IMR-90 (cell line): ENCODE results near the gene CASP8AP2. TPM values are rescaled to one million over a fixed set of nuclear protein-coding genes. Genes with fewer than 3 reads are reported as not detected.

Experiments
- ATAC-seq: fragments of 200-7000 bp; cut with Tn5 transposase; 2 replicates; pipeline ENCODE4 v1.9.1; 2020; ENCODE audit warnings: low read depth, mild to moderate bottlenecking, moderate library complexity
- BruUV-seq: library from RNA; stranded (reverse); fragments of 400-500 nt; replicated peaks from 2 replicates; lab custom pipeline; 2021; lab: Mats Ljungman, UMichigan
- CTCF ChIA-PET: fragments of 300-600 bp; formaldehyde crosslinking; extraction: SDS; loops from one replicate; lab custom pipeline; 2021; ENCODE audit warnings: antibody characterized with exemption; lab: Yijun Ruan, JAX
- POLR2A ChIA-PET: fragments of 300-600 bp; sonication (Branson Sonifier 250); formaldehyde crosslinking; loops from one replicate; lab custom pipeline; 2022; ENCODE audit warnings: antibody characterized with exemption; ENCODE audit not compliant: unreplicated experiment; lab: Charles Lee
- DNase-seq: peaks from one replicate; pipeline ENCODE4 v3.0.0; 2013
- H2AFZ ChIP-seq: replicated peaks from 2 replicates; pipeline ENCODE3; 2013; ENCODE audit warnings: low read length, mild to moderate bottlenecking; ENCODE audit not compliant: poor library complexity
- H2AK5ac ChIP-seq: 2 replicates; pipeline ENCODE4 v1.6.1; 2013; ENCODE audit warnings: low read depth, low read length, inconsistent platforms
- H2AK9ac ChIP-seq: replicated peaks from 2 replicates; pipeline ENCODE3; 2013; ENCODE audit warnings: mild to moderate bottlenecking, low read depth, low read length, moderate library complexity; ENCODE audit not compliant: poor library complexity
- H2BK120ac ChIP-seq: 2 replicates; pipeline ENCODE4 v1.6.1; 2013; ENCODE audit warnings: low read depth, low read length, inconsistent platforms
- H2BK15ac ChIP-seq: 3 replicates; pipeline ENCODE4 v1.6.1; 2013; ENCODE audit warnings: low read depth, low read length, inconsistent platforms
- H2BK20ac ChIP-seq: 2 replicates; pipeline ENCODE4 v1.6.1; 2013; ENCODE audit warnings: low read depth, mild to moderate bottlenecking, inconsistent platforms, low read length, moderate library complexity
- H2BK5ac ChIP-seq: 2 replicates; pipeline ENCODE4 v1.6.1; 2013; ENCODE audit warnings: mild to moderate bottlenecking, low read depth, low read length, inconsistent platforms; ENCODE audit not compliant: poor library complexity, severe bottlenecking
- H3K14ac ChIP-seq: replicated peaks from 2 replicates; pipeline ENCODE4 v1.6.1; 2013; ENCODE audit warnings: low read depth, low read length, inconsistent platforms
- H3K18ac ChIP-seq: 2 replicates; pipeline ENCODE4 v1.6.1; 2013; ENCODE audit warnings: low read depth, low read length, control low read depth
- H3K23ac ChIP-seq: 2 replicates; pipeline ENCODE4 v1.6.1; 2013; ENCODE audit warnings: low read depth, low read length, inconsistent platforms
- H3K27ac ChIP-seq: 2 replicates; pipeline ENCODE4 v1.5.1; 2013; ENCODE audit warnings: mild to moderate bottlenecking, control low read depth, low read length; ENCODE audit not compliant: insufficient read depth
- H3K27me3 ChIP-seq: 2 replicates; pipeline ENCODE4 v1.6.1; 2013; ENCODE audit warnings: low read length; ENCODE audit not compliant: control insufficient read depth, insufficient read depth
- H3K36me3 ChIP-seq: 2 replicates; pipeline ENCODE4 v1.6.1; 2013; ENCODE audit warnings: low read length, mixed read lengths; ENCODE audit not compliant: control insufficient read depth, insufficient read depth
- H3K4ac ChIP-seq: 2 replicates; pipeline ENCODE4 v1.6.1; 2013; ENCODE audit warnings: low read depth, low read length, inconsistent platforms
- H3K4me1 ChIP-seq: 2 replicates; pipeline ENCODE4 v1.6.1; 2013; ENCODE audit warnings: low read length, mixed read lengths; ENCODE audit not compliant: control insufficient read depth, insufficient read depth
- H3K4me2 ChIP-seq: 2 replicates; pipeline ENCODE4 v1.6.1; 2013; ENCODE audit warnings: low read depth, mild to moderate bottlenecking, control low read depth, low read length, moderate library complexity
- H3K4me3 ChIP-seq: 2 replicates; pipeline ENCODE4 v1.5.1; 2013; ENCODE audit warnings: low read depth, mild to moderate bottlenecking, control low read depth, low read length, moderate library complexity; ENCODE audit not compliant: insufficient read depth
- H3K56ac ChIP-seq: 2 replicates; pipeline ENCODE4 v1.6.1; 2013; ENCODE audit warnings: low read length, inconsistent platforms; ENCODE audit not compliant: insufficient read depth; ENCODE audit errors: extremely low read depth
- H3K79me1 ChIP-seq, 2 experiments: 2 replicates each; pipeline ENCODE4 v1.6.1; 2013; ENCODE audit warnings: low read length in 2 of 2, inconsistent platforms in 1 of 2, low read depth in 1 of 2
- H3K9ac ChIP-seq: 2 replicates; pipeline ENCODE4 v1.6.1; 2013; ENCODE audit warnings: low read depth, low read length, control low read depth
- H3K9me1 ChIP-seq: 2 replicates; pipeline ENCODE4 v1.6.1; 2013; ENCODE audit warnings: low read length, inconsistent platforms; ENCODE audit not compliant: insufficient read depth
- H3K9me3 ChIP-seq: 2 replicates; pipeline ENCODE4 v1.6.1; 2013; ENCODE audit warnings: low read length; ENCODE audit not compliant: control insufficient read depth, insufficient read depth
- H4K20me1 ChIP-seq: 2 replicates; pipeline ENCODE4 v1.6.1; 2013; ENCODE audit warnings: low read length, inconsistent platforms; ENCODE audit not compliant: insufficient read depth
- H4K5ac ChIP-seq: 2 replicates; pipeline ENCODE4 v1.6.1; 2013; ENCODE audit warnings: mild to moderate bottlenecking, low read depth, low read length, control low read depth
- H4K8ac ChIP-seq, 2 experiments: 2 replicates each; pipeline ENCODE4 v1.6.1; 2013; ENCODE audit warnings: low read depth in 2 of 2, low read length in 2 of 2, control low read depth in 1 of 2, inconsistent platforms in 1 of 2
- H4K91ac ChIP-seq: 2 replicates; pipeline ENCODE4 v1.6.1; 2013; ENCODE audit warnings: low read depth, low read length, inconsistent platforms; ENCODE audit not compliant: insufficient read depth
- BHLHE40 ChIP-seq: fragments of 150-350 bp; IDR thresholded peaks from 2 replicates; pipeline ENCODE4 v1.6.1; 2016; ENCODE audit warnings: mild to moderate bottlenecking, low read depth, low read length
- CEBPB ChIP-seq: IDR thresholded peaks from 2 replicates; pipeline ENCODE4 v1.6.1; 2012; ENCODE audit warnings: low read depth, low read length, improper control_type of control experiment
- CHD1 ChIP-seq: IDR thresholded peaks from 2 replicates; pipeline ENCODE4 v1.6.1; 2012; ENCODE audit warnings: low read depth, low read length, improper control_type of control experiment
- CTCF ChIP-seq: conservative IDR thresholded peaks from 2 replicates; pipeline ENCODE4 v1.5.1; 2012; ENCODE audit warnings: mild to moderate bottlenecking, low read depth, low read length, improper control_type of control experiment
- ELK1 ChIP-seq: fragments of 150-350 bp; IDR thresholded peaks from 2 replicates; pipeline ENCODE4 v1.6.1; 2016; ENCODE audit warnings: low read depth, mild to moderate bottlenecking, low read length, moderate library complexity, borderline replicate concordance
- FOS ChIP-seq: fragments of 150-350 bp; IDR thresholded peaks from 2 replicates; pipeline ENCODE4 v1.6.1; 2016; ENCODE audit warnings: low read depth, low read length
- MAFK ChIP-seq: IDR thresholded peaks from 2 replicates; pipeline ENCODE4 v1.6.1; 2012; ENCODE audit warnings: low read depth, low read length, improper control_type of control experiment
- MAZ ChIP-seq: IDR thresholded peaks from 2 replicates; pipeline ENCODE4 v1.6.1; 2012; ENCODE audit warnings: low read depth, mild to moderate bottlenecking, low read length, improper control_type of control experiment, moderate library complexity, borderline replicate concordance
- MXI1 ChIP-seq: IDR thresholded peaks from 2 replicates; pipeline ENCODE4 v1.6.1; 2012; ENCODE audit warnings: low read depth, mild to moderate bottlenecking, low read length, moderate library complexity, borderline replicate concordance
- NFE2L2 ChIP-seq: fragments of 150-350 bp; IDR thresholded peaks from 2 replicates; pipeline ENCODE4 v1.6.1; 2016; ENCODE audit warnings: low read depth, mild to moderate bottlenecking, low read length
- POLR2A ChIP-seq: IDR thresholded peaks from 2 replicates; pipeline ENCODE4 v1.6.1; 2012; ENCODE audit warnings: mild to moderate bottlenecking, low read depth, low read length
- RAD21 ChIP-seq: IDR thresholded peaks from 2 replicates; pipeline ENCODE4 v1.6.1; 2012; ENCODE audit warnings: low read length, improper control_type of control experiment
- RCOR1 ChIP-seq: IDR thresholded peaks from 2 replicates; pipeline ENCODE4 v1.6.1; 2012; ENCODE audit warnings: mild to moderate bottlenecking, low read length, improper control_type of control experiment; ENCODE audit not compliant: insufficient replicate concordance
- RFX5 ChIP-seq: IDR thresholded peaks from 2 replicates; pipeline ENCODE4 v1.8.0; 2012; ENCODE audit warnings: low read depth, mild to moderate bottlenecking, low read length, moderate library complexity
- SMC3 ChIP-seq: fragments of 150-350 bp; IDR thresholded peaks from 2 replicates; pipeline ENCODE4 v1.6.1; 2016; ENCODE audit warnings: low read depth, mild to moderate bottlenecking, antibody characterized with exemption, low read length, moderate library complexity
- USF2 ChIP-seq: fragments of 150-350 bp; IDR thresholded peaks from 2 replicates; pipeline ENCODE4 v1.6.1; 2017; ENCODE audit warnings: mild to moderate bottlenecking, antibody characterized with exemption, low read length, low read depth
- WGBS, 2 experiments: methylation state at CpG; one replicate each; pipeline versions ENCODE4 v1.1.5 to v1.1.7; 2013; ENCODE audit warnings: missing lambda C conversion rate in 2 of 2; ENCODE audit not compliant: insufficient read length in 1 of 2; ENCODE audit errors: extremely low coverage in 2 of 2; 5-methylcytosine and 5-hydroxymethylcytosine counted together
- dilution Hi-C: fragments of 300-500 bp; cut with HindIII; formaldehyde crosslinking; loops from one replicate; pipeline ENCODE4 v1.14.3; 2018; ENCODE audit warnings: low sequenced_read_pairs; ENCODE audit not compliant: unreplicated experiment
- in situ Hi-C: fragments of 300-500 bp; cut with MboI; formaldehyde crosslinking; loops from 3 replicates; pipeline ENCODE4 v1.14.3; 2019; ENCODE audit warnings: low sequenced_read_pairs, inconsistent platforms, mixed read lengths
- intact Hi-C: fragments of 100-400 bp; cut with micrococcal nuclease; formaldehyde crosslinking; loops from 2 replicates; pipeline ENCODE4 v1.10.0; 2022
- polyA plus RNA-seq, 3 experiments: library from polyadenylated mRNA; depleted of rRNA; stranded (reverse); fragments of >200 nt; gene quantifications; 2 replicates each; pipeline ENCODE4 v1.2.3, GENCODE V29; 2012; ENCODE audit warnings: low replicate concordance in 1 of 3
- total RNA-seq: library from RNA; depleted of rRNA; stranded (reverse); fragments of >200 nt; gene quantifications from 2 replicates; pipeline ENCODE4 v1.2.3, GENCODE V29; 2012

The CASP8AP2 gene
- total and polyA plus RNA-seq, 2 of the 4 experiments (the other 2 are of a cell fraction): 5.0 to 11.1 TPM

GRCh38 chr6:89799756-89800155 is 29.9 kb upstream of the CASP8AP2 start:
- in situ Hi-C loops (no loop called here), intact Hi-C loops (no loop called here), dilution Hi-C loops (no loop called here)
- Histone ChIP-seq H3K27ac (no peak overlapping the region), H3K9ac (no peak overlapping the region), H3K14ac (no peak overlapping the region), H3K23ac (no peak overlapping the region), H2AK5ac (no peak overlapping the region), H3K79me1 (peaks cover 3 to 5% of the 10 kb centered on the region in 2 experiments; a peak in 2 of 4 replicates), H3K4me3 (no peak overlapping the region), H3K9me3 (no peaks in the 10 kb centered on the region), H2AK9ac (no peak overlapping the region), H4K5ac (no peak overlapping the region), H2BK20ac (no peak overlapping the region), H3K36me3 (peaks cover 6% of the 10 kb centered on the region), H3K4me1 (no peaks in the 10 kb centered on the region), H2BK120ac (no peak overlapping the region), H2AFZ (no peak overlapping the region), H3K27me3 (no peaks in the 10 kb centered on the region), H2BK15ac (no peak overlapping the region), H4K91ac (no peak overlapping the region), H3K56ac (no peak overlapping the region), H3K4me2 (no peak overlapping the region), H3K18ac (no peak overlapping the region), H4K20me1 (no peaks in the 10 kb centered on the region; the same call in 1 of the 2 replicates), H3K9me1 (no peaks in the 10 kb centered on the region; the same call in 1 of the 2 replicates), H2BK5ac (no peak overlapping the region), H4K8ac (no peak overlapping the region), H3K4ac (no peak overlapping the region)
- POLR2A ChIA-PET: no interaction called here
- DNase-seq (no peak), ATAC-seq (no peak)
- TF ChIP-seq FOS (no peak), USF2 (no peak), BHLHE40 (no peak), RFX5 (no peak), SMC3 (no peak), MXI1 (no peak), ELK1 (no peak), MAZ (no peak), POLR2A (no peak), MAFK (no peak), CTCF (no peak), CHD1 (no peak), RCOR1 (no peak), NFE2L2 (no peak), RAD21 (no peak), CEBPB (no peak)
- BruUV-seq: no TSS peak
- CTCF ChIA-PET: no interaction called here
- WGBS, 2 experiments: no CpG with 5 or more reads among the region's 2 CpGs
